Stimulated activated CD8-positive, alpha-beta memory T cell treated with anti-CD3 and anti-CD28 coated beads, Interleukin-7, amount 100 ng/mL, for 1 hour (primary cell): ENCODE results near the gene CDK4.
"Not testable (repeated sequence)": the region's sequence is repeated elsewhere in the genome, so short reads cannot be mapped to it uniquely, and the experiment has no call there.

Experiments
- DNase-seq, 2 donors: peaks; one replicate each; pipeline ENCODE4 v3.0.0-alpha.2; 2020; ENCODE audit warnings: low read depth in 2 of 2

CDK4 gene

GRCh38 chr12:57751788-57752667 is at the start of gene CDK4:
Gene CDK4 (minus strand): TSS chr12:57752310. CDS start chr12:57751717, 593 bp downstream.
- peak; percentile 94 to 97 for DNase-seq

- no peak for DNase-seq
Measured at GRCh38 chr12:57800965-57801364, 48.9 kb upstream of the CDK4 start.

GRCh38 chr12:57797933-57798332 is 45.8 kb upstream of the CDK4 start:
- no peak for DNase-seq

GRCh38 chr12:57796996-57797395 is 44.9 kb upstream of the CDK4 start:
- DNase-seq = no peak

- no peak for DNase-seq
Measured at GRCh38 chr12:57795354-57795753, 43.2 kb upstream of the CDK4 start.

- no peak for DNase-seq
Measured at GRCh38 chr12:57793920-57794319, 41.8 kb upstream of the CDK4 start.

GRCh38 chr12:57783861-57784260 is 31.8 kb upstream of the CDK4 start:
- DNase-seq = no peak

- DNase-seq = no peak
Measured at GRCh38 chr12:57783466-57783801, 31.3 kb upstream of the CDK4 start.

- DNase-seq = peak; percentile 94 to 97
Measured at GRCh38 chr12:57782608-57783465, 30.7 kb upstream of the CDK4 start, which contains the start of gene TSFM. Gene TSFM (plus strand): TSS chr12:57782787. CDS start chr12:57782802, 15 bp downstream.

- DNase-seq = no peak
Measured at GRCh38 chr12:57782243-57782607, 30.1 kb upstream of the CDK4 start.

GRCh38 chr12:57781801-57782200 is 29.7 kb upstream of the CDK4 start:
- no peak for DNase-seq

GRCh38 chr12:57781244-57781643 is 29.1 kb upstream of the CDK4 start:
- no peak for DNase-seq

- no peak for DNase-seq
Measured at GRCh38 chr12:57780284-57780897, 28.3 kb upstream of the CDK4 start.

- DNase-seq = no peak
Measured at GRCh38 chr12:57779736-57780135, 27.6 kb upstream of the CDK4 start.

GRCh38 chr12:57777911-57778310 is 25.8 kb upstream of the CDK4 start:
- DNase-seq = no peak

GRCh38 chr12:57777367-57777766 is 25.3 kb upstream of the CDK4 start:
- no peak for DNase-seq

- DNase-seq = no peak
Measured at GRCh38 chr12:57776247-57776587, 24.1 kb upstream of the CDK4 start.

- no peak for DNase-seq
Measured at GRCh38 chr12:57775563-57776246, 23.6 kb upstream of the CDK4 start.

- DNase-seq = no peak
Measured at GRCh38 chr12:57775044-57775443, 22.9 kb upstream of the CDK4 start.

GRCh38 chr12:57774634-57775033 is 22.5 kb upstream of the CDK4 start:
- DNase-seq = not testable (repeated sequence)

GRCh38 chr12:57772429-57773322 is 20.6 kb upstream of the CDK4 start, which contains the start of gene EEF1AKMT3:
Gene EEF1AKMT3 (plus strand): TSS chr12:57772614. CDS start chr12:57772725, 111 bp downstream.
- DNase-seq = no peak
